ENCODE measurements around the gene OR2M7. TPM values are rescaled to one million over a fixed set of nuclear protein-coding genes. Genes with fewer than 3 reads are reported as not detected.

The OR2M7 gene, protein sequence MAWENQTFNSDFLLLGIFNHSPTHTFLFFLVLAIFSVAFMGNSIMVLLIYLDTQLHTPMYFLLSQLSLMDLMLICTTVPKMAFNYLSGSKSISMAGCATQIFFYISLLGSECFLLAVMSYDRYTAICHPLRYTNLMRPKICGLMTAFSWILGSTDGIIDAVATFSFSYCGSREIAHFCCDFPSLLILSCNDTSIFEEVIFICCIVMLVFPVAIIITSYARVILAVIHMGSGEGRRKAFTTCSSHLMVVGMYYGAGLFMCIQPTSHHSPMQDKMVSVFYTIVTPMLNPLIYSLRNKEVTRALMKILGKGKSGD
- total RNA-seq (2021; fragmentation: NEBNext Ultra II Directional; extraction: Animal tissue kit (Norgen Biotek cat#: 25700)) (not detected in 2 replicates), polyA plus RNA-seq (2011; rRNA removed) (not detected in 2 replicates), polyA minus RNA-seq (2011; rRNA and poly(A)+ RNA removed) (not detected in 2 replicates)
- polyA plus RNA-seq (2011; cell fraction: cytosol; rRNA removed): not detected
- not detected for polyA plus RNA-seq (2011; cell fraction: nucleus; rRNA removed)
- polyA plus RNA-seq (2012, experiment 1 of 2): not detected in 4 replicates
- not detected for polyA plus RNA-seq (2012, experiment 2 of 2)
- not detected for polyA plus RNA-seq (2013, experiment 1 of 2)
- polyA plus RNA-seq (2013, experiment 2 of 2): not detected
- not detected for polyA minus RNA-seq (2011; cell fraction: cytosol; rRNA and poly(A)+ RNA removed)
- polyA minus RNA-seq (2011; cell fraction: nucleus; rRNA and poly(A)+ RNA removed): not detected
- long read RNA-seq, experiment 1: 0 reads
- long read RNA-seq, experiment 2: 0 reads

DNA sequence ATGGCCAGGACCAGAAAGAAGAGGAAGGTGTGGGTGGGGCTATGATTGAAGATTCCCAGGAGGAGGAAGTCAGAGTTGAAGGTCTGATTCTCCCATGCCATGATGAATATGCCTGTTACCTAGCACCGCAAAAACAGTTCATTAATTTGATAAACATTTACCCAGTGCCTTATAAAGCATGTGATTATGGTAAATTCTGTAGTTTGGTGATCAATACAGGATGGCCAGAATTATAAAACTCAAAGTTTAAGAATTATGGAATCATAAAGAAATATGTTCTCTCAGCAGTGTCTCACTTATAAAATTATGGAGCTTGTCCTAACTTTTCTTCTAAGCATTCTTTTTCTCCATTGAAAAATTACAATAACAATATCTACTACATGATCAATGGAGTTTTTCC lies at the start of gene OR2M7:
Gene OR2M7, minus strand, starts transcription at position 101 of the 400 bp plus-strand sequence. Its CDS starts 0 bp downstream, at position 101.
- H3K14ac ChIP-seq (ENCODE audit: insufficient read length): no peak within 1 kb of the TSS
- no peak within 1 kb of the TSS for H3K56ac ChIP-seq (replicated peaks; ENCODE audit: insufficient read length, low read depth, low read length)
- H2BK12ac ChIP-seq (ENCODE audit: low read depth, low read length): no peak within 1 kb of the TSS
- 90% methylated on average over 1 of the region's 1 CpG; no CpG with 5 or more reads in 1 of the 2 experiments for WGBS, 2 experiments (ENCODE audit: extremely low coverage in 1 of 2, insufficient coverage in 1 of 2, insufficient read length in 1 of 2, insufficient replicate concordance in 2 of 2, low coverage in 1 of 2, low lambda C conversion rate in 2 of 2, missing lambda C conversion rate in 1 of 2)
- no peak within 1 kb of the TSS for H3K9ac ChIP-seq (replicated peaks in 1 of 4; ENCODE audit: extremely low read depth in 1 of 4, low read depth in 3 of 4, low read length in 3 of 4)
- CTCF ChIA-PET (ENCODE audit: partially characterized antibody): no interaction called here
- no peak within 1 kb of the TSS for H3K23ac ChIP-seq (ENCODE audit: insufficient read length)
- DNase-seq (ENCODE audit: low read depth in 1 of 2, low spot score in 2 of 2) (no peak), FAIRE-seq (no peak)
- no peaks in the 10 kb centered on the region for H3K4me1 ChIP-seq (replicated peaks in 1 of 4; ENCODE audit: control insufficient read depth in 3 of 4, insufficient read depth in 4 of 4, low read length in 3 of 4)
- no peaks in the 10 kb centered on the region for H3K27me3 ChIP-seq (replicated peaks in 1 of 4; ENCODE audit: control insufficient read depth in 3 of 4, extremely low read depth in 1 of 4, insufficient read depth in 3 of 4, low read length in 3 of 4)
- no peak within 1 kb of the TSS for H3K4ac ChIP-seq (replicated peaks; ENCODE audit: insufficient read length, low read depth, low read length)
- no peak within 1 kb of the TSS for H2BK20ac ChIP-seq (ENCODE audit: low read length)
- H2BK15ac ChIP-seq (ENCODE audit: low read length): no peak within 1 kb of the TSS
- no peak within 1 kb of the TSS for H3K4me2 ChIP-seq (ENCODE audit: insufficient read depth in 1 of 2, low read depth in 2 of 2, low read length in 2 of 2)
- no peak within 1 kb of the TSS for H4K5ac ChIP-seq (ENCODE audit: insufficient read length, low read depth, low read length)
- no peaks in the 10 kb centered on the region for H3K23me2 ChIP-seq (ENCODE audit: low read depth, low read length)
- no peak within 1 kb of the TSS for H3K27ac ChIP-seq (ENCODE audit: low read depth, low read length)
- no peaks in the 10 kb centered on the region for H3K79me1 ChIP-seq (ENCODE audit: low read depth, low read length)
- no peaks in the 10 kb centered on the region for H3K79me2 ChIP-seq (ENCODE audit: control insufficient read depth in 1 of 2, insufficient read depth in 2 of 2, low read length in 2 of 2)
- no peak within 1 kb of the TSS for H4K91ac ChIP-seq (replicated peaks; ENCODE audit: insufficient read length, low read length)
- no peak within 1 kb of the TSS for H3K18ac ChIP-seq (ENCODE audit: extremely low read depth, low read length)
- H2AFZ ChIP-seq (ENCODE audit: low read length): no peak within 1 kb of the TSS
- no peaks in the 10 kb centered on the region for H3K36me3 ChIP-seq (ENCODE audit: control insufficient read depth in 2 of 4, insufficient read depth in 4 of 4, low read length in 3 of 4)
- H3K4me3 ChIP-seq (ENCODE audit: extremely low read depth in 1 of 4, insufficient read depth in 2 of 4, low read depth in 3 of 4, low read length in 4 of 4): no peak within 1 kb of the TSS
- no peak within 1 kb of the TSS for H2AK5ac ChIP-seq (ENCODE audit: low read depth, low read length)
- H4K8ac ChIP-seq (ENCODE audit: extremely low read depth, insufficient read depth, low read length): no peak within 1 kb of the TSS
- POLR2A ChIA-PET (ENCODE audit: partially characterized antibody): no interaction called here
- no peaks in the 10 kb centered on the region for H4K20me1 ChIP-seq (replicated peaks in 1 of 2; ENCODE audit: control insufficient read depth in 1 of 2, insufficient read depth in 2 of 2, low read length in 2 of 2)
- H2BK120ac ChIP-seq (replicated peaks; ENCODE audit: low read depth, low read length): no peak within 1 kb of the TSS
- peaks cover 32 to 59% of the 10 kb centered on the region in 2 experiments for H3K9me3 ChIP-seq (ENCODE audit: insufficient read depth in 2 of 2, low read depth in 1 of 2, low read length in 1 of 2)
- H2BK5ac ChIP-seq (ENCODE audit: low read depth, low read length): no peak within 1 kb of the TSS
- TF ChIP-seq SIN3A (conservative IDR thresholded peaks at IDR 0.05 in 1 of 2, IDR thresholded peaks at IDR 0.05 in 1 of 2; ENCODE audit: low read depth in 1 of 2, low read length in 2 of 2) (no peak), TBP (IDR thresholded peaks at IDR 0.05; ENCODE audit: low read depth, low read length) (no peak), SIX5 (IDR thresholded peaks at IDR 0.05; ENCODE audit: low read depth, low read length) (no peak), RXRA (IDR thresholded peaks at IDR 0.05; ENCODE audit: insufficient read depth, low read depth, low read length) (no peak), SP2 (IDR thresholded peaks at IDR 0.05; ENCODE audit: low read length) (no peak), SAP30 (IDR thresholded peaks at IDR 0.05; ENCODE audit: insufficient read depth, insufficient replicate concordance, low read length) (no peak), RBBP5 (IDR thresholded peaks at IDR 0.05; ENCODE audit: borderline replicate concordance, low read depth, low read length) (no peak), TEAD4 (IDR thresholded peaks at IDR 0.05; ENCODE audit: low read depth, low read length) (no peak), MAFK (IDR thresholded peaks at IDR 0.05; ENCODE audit: low read depth, low read length) (no peak), CHD2 (IDR thresholded peaks at IDR 0.05; ENCODE audit: low read length) (no peak), KDM4A (IDR thresholded peaks at IDR 0.05; ENCODE audit: low read depth, low read length, severe bottlenecking) (no peak), HDAC6 (IDR thresholded peaks at IDR 0.05; ENCODE audit: low read depth, low read length) (no peak)
